Activated T-helper 17 cell treated with anti-CD3 and anti-CD28 coated beads, Interleukin-2, amount 50 U/mL, for 72 hours (primary cell): ENCODE measurements around the gene TWIST1. TPM values are rescaled to one million over a fixed set of nuclear protein-coding genes. Genes with fewer than 3 reads are reported as not detected.

Source experiments
- ATAC-seq: fragments of 150-1000 bp; cut with Tn5 transposase; replicated peaks from 2 replicates; pipeline ENCODE4 v1.10.0; 2021; ENCODE audit warnings: mild to moderate bottlenecking, moderate library complexity
- H3K27ac Mint-ChIP-seq: one replicate; pipeline ENCODE4 v1.8.0; 2022; ENCODE audit warnings: mixed read lengths
- H3K27me3 Mint-ChIP-seq: one replicate; pipeline ENCODE4 v1.8.0; 2022; ENCODE audit warnings: mixed read lengths
- H3K36me3 Mint-ChIP-seq: one replicate; pipeline ENCODE4 v1.8.0; 2022; ENCODE audit warnings: low read depth, mild to moderate bottlenecking, mixed read lengths
- H3K4me1 Mint-ChIP-seq: one replicate; pipeline ENCODE4 v1.8.0; 2022; ENCODE audit warnings: mixed read lengths
- H3K4me3 Mint-ChIP-seq: one replicate; pipeline ENCODE4 v1.8.0; 2022; ENCODE audit warnings: mild to moderate bottlenecking, mixed read lengths
- H3K9me3 Mint-ChIP-seq: one replicate; pipeline ENCODE4 v1.8.0; 2022; ENCODE audit warnings: mixed read lengths
- total RNA-seq, 2 donors: library from RNA; stranded (reverse); gene quantifications; one replicate each; pipeline ENCODE4 v1.2.3, GENCODE V29; 2022

The TWIST1 gene
- total RNA-seq, 2 donors from 2014 or later, result 1.1 to 3.1 TPM

DNA sequence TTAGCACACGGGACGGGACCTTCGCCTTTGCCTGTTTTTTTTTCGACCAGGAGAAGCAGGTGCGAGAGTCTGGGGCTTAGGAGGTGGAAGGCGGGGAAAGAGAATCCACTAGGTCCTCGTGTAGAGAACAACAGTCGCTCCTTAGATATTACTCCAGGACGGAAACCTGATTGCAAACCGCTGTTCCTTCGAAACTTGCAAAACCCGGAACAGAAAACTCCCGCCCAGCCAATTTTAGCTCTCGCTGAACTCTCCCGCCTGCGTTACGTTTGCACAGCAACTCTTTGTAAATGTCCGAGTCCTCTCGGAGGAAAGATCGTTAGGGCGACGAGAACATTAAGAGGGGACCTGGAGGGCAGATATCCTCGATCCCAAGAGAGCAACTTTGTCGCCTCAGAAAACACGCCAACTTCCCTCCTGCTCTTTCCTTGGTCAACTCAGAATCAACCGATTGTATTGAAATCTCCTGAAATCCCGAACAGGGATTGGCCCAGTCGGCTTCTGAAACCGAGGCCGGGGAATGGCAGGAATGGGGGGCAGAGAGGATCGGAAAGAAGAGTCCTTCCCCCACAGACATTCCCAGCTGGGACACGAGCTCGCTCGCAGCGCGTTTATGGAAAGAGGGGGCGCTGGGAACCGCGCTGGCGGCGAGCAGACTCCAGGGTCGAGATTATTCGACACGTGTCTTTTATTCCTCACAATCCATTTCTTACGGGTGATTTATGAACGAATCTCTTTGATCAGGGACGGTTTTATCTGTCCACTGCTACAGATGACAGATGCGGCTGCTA lies 9.9 kb downstream of the TWIST1 start:
- Mint-ChIP-seq H3K4me1 (no peaks in the 10 kb centered on the region), H3K27me3 (peaks cover 67% of the 10 kb centered on the region), H3K4me3 (no peak overlapping the region), H3K9me3 (peaks cover 10% of the 10 kb centered on the region), H3K36me3 (no peaks in the 10 kb centered on the region), H3K27ac (no peak overlapping the region)
- no peak for ATAC-seq

DNA sequence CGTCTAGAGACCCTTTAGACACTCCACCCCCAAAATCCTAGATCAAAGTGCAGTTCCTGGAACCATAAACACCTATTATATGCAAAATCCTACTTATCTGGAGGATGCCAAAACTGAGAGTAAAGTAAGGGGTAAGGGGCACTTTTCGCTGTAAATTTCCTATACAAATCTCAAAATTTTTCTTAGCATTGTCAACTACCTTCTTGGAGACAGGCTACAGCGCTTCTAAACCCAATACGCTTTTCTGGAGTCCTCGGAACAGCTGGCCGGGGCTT lies 10.4 kb downstream of the TWIST1 start:
- ATAC-seq, result no peak
- Mint-ChIP-seq H3K36me3 (no peaks in the 10 kb centered on the region), H3K27me3 (peaks cover 64% of the 10 kb centered on the region), H3K4me1 (no peaks in the 10 kb centered on the region), H3K9me3 (peaks cover 10% of the 10 kb centered on the region), H3K27ac (no peak overlapping the region), H3K4me3 (no peak overlapping the region)

DNA sequence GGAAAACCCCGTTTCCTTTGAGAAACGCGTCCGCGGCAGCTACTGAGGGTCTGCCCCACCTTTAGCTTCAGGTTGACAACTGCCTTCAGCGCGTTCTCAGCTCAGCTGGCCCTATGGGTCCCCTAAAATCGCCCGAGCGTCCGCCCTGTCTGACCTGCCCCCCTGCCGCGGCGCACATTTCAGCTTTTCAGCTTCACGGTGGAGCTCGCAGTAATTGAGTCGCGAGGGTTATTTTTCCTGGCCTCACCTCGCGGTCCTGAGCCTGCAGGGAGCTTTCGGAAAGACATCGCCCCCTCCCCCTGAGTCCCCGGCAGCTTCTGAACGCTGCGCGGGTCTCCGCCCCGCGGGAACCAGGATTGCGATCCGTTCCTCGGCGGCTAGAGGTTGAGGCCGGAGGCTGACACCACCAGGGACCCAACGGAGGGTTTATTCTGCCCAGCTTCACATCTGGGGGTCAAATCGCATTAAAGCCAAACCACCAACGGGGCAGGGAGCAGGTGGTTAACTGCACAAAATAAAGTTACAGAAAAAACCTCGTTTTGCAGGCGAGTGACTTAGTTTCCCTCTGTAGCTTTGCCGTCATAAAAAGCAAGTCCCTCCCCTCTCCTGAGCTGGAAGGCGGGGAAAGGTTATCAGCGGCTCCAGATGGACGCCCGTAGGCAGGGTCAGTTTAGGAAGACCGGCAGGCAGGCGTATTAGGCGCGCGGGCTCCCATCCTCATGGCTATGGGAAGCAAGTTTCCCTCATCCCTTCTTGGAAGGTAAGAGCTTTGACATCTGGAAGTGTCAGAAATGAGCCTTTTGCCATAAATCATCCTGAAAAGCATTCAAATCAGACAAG lies 11.0 kb downstream of the TWIST1 start:
- no peaks in the 10 kb centered on the region for H3K36me3 Mint-ChIP-seq
- peaks cover 10% of the 10 kb centered on the region for H3K9me3 Mint-ChIP-seq
- H3K27ac Mint-ChIP-seq, result no peak overlapping the region

DNA sequence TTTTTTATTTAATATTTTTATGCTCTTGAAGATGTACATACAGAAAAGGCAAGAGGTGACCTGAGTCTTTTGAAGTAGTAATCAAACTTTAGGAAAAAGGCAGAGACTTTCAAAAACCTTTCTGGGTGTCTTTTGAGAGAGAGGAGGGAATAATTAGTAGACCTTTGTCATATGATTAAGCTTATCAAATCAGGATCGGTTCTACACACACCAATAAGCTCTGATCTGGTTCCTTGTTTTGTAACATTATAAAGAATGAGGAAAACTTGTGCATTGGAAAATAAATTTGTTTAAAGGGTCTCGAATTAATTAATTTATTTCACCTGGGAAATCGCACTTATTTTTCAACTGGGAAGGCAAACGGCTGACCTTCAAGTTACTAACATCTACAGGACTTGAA lies 11.9 kb downstream of the TWIST1 start:
- peaks cover 50% of the 10 kb centered on the region for H3K27me3 Mint-ChIP-seq
- H3K4me1 Mint-ChIP-seq, result no peaks in the 10 kb centered on the region
- H3K4me3 Mint-ChIP-seq, result no peak overlapping the region
- no peaks in the 10 kb centered on the region for H3K36me3 Mint-ChIP-seq
- H3K9me3 Mint-ChIP-seq, result peaks cover 10% of the 10 kb centered on the region
- no peak overlapping the region for H3K27ac Mint-ChIP-seq
- no peak for ATAC-seq

More for the DNA sequence above, 11.0 kb downstream of the TWIST1 start:
- no peak for ATAC-seq
- Mint-ChIP-seq H3K27me3 (peaks cover 59% of the 10 kb centered on the region), H3K4me3 (no peak overlapping the region), H3K4me1 (no peaks in the 10 kb centered on the region)

DNA sequence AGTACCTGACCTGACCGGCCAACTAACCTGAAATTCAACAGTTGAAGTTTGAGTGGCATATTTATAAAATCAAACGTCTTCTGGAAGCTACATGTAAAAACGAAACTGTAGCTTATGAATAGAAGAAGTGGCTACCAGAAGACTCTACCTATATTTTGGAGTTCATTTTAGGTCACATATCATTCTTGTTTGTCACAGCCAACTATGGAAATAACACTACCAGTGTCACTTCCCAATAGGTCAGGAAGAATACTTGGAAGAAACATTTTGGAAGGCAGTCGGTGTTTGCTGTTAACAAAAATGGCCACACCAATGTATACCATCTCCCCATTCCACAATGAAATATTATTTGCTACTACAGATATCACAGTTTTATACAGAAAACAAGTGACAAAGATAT lies 12.6 kb downstream of the TWIST1 start:
- Mint-ChIP-seq H3K27me3 (peaks cover 44% of the 10 kb centered on the region), H3K4me3 (no peak overlapping the region), H3K4me1 (no peaks in the 10 kb centered on the region), H3K27ac (no peak overlapping the region), H3K36me3 (no peaks in the 10 kb centered on the region), H3K9me3 (peaks cover 6% of the 10 kb centered on the region)
- ATAC-seq, result no peak

DNA sequence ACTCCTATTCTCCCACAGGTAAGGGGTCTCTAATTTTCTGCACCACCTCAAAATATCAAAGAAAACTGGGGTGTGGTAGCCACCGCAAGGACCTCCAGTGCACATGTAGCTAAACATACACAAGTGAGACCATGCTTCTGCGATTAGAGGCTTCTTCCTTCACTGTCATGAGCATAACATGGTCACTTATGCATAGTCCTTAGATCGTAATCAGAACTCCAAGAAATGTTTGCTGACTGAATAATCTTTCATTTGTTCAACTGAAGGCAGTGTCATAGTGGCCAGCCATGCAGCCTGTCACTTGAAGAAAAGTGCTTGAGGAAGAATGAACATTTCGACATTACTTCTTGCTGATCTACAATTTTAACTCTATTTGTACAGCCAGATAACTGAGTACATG lies 14.6 kb downstream of the TWIST1 start:
- no peak for ATAC-seq
- H3K9me3 Mint-ChIP-seq, result peaks cover 9% of the 10 kb centered on the region
- H3K4me1 Mint-ChIP-seq, result no peaks in the 10 kb centered on the region
- no peak overlapping the region for H3K27ac Mint-ChIP-seq
- H3K4me3 Mint-ChIP-seq, result no peak overlapping the region
- peaks cover 25% of the 10 kb centered on the region for H3K27me3 Mint-ChIP-seq
- no peaks in the 10 kb centered on the region for H3K36me3 Mint-ChIP-seq

DNA sequence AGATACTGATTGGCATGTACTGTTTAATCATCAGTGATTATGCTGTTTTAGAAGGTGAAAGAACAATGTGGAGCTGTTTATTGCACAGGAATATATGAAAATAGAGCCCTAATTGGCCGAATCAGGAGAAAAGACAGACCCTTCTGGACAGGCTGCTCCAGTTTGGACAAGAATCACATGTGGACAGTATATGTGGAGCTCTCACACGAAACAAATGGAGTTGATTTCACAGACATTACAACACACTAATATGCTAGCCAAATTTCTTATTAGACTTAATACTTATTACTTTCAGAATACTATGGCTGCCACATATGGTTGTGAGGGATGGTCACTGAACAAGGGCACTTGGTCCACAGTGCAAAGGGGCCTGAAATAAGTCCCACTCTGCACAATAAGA lies 15.5 kb downstream of the TWIST1 start:
- peaks cover 9% of the 10 kb centered on the region for H3K9me3 Mint-ChIP-seq
- no peak overlapping the region for H3K4me3 Mint-ChIP-seq
- no peak overlapping the region for H3K27ac Mint-ChIP-seq
- H3K36me3 Mint-ChIP-seq, result no peaks in the 10 kb centered on the region
- no peak for ATAC-seq
- H3K27me3 Mint-ChIP-seq, result peaks cover 15% of the 10 kb centered on the region
- no peaks in the 10 kb centered on the region for H3K4me1 Mint-ChIP-seq

DNA sequence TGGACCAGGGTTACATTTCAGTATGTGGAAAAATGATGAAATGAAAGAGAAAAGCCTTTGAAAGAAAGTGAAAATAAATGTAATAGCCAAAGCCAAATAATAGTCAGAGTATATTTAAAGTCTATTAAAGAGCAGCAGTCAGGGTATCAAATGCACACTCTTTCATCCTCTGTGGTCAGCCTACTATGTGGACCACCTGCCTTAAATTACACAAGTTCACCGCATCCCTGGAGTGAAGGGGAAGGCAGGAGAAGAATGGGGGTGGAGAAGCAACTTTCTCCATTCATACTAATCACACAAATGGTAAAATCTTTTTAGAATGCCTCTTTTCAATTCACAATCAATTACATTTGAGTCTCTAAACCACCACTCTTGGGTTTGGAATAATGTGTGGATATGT lies 16.0 kb downstream of the TWIST1 start:
- H3K27me3 Mint-ChIP-seq, result peaks cover 13% of the 10 kb centered on the region
- no peak overlapping the region for H3K27ac Mint-ChIP-seq
- H3K9me3 Mint-ChIP-seq, result peaks cover 9% of the 10 kb centered on the region
- H3K4me1 Mint-ChIP-seq, result no peaks in the 10 kb centered on the region
- ATAC-seq, result no peak
- no peaks in the 10 kb centered on the region for H3K36me3 Mint-ChIP-seq
- H3K4me3 Mint-ChIP-seq, result no peak overlapping the region

DNA sequence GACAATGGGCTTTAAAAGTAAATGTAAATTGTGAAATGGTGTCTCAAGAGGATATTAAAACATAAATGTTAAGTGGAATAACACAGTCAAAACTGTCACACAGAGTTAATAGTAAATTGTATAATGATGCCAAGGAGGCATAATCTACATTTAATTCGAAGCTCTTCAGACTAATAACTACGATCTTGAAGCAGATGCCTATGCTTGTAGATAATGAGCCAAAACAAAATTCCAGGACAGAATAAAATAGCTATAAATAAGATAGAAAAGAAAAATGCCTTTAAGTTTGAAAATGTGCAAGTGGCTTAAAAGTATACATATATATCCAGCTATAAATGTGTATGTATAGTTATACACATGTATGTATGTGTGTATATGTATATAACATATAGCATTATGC lies 17.5 kb downstream of the TWIST1 start:
- H3K4me3 Mint-ChIP-seq, result no peak overlapping the region

DNA sequence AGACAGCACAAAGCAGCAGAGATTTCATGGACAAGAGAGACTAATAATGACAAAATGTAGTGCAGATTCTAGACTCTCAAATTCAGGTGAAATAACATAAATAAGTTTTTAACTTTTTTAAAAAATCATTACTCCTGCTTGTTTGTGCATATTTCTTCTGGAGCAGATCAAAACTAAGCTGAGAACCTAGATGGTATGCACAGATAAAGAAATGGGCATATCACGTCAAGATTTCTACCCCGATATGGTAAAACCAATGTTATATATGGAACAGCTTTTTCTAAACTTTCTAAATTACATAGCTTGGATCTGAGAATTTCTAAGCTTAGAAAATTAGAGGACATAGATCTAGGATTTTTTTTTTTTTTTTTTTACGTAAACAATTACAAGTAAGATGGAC lies 18.2 kb downstream of the TWIST1 start:
- no peak for ATAC-seq
- no peak overlapping the region for H3K27ac Mint-ChIP-seq
- H3K4me3 Mint-ChIP-seq, result no peak overlapping the region
- peaks cover 9% of the 10 kb centered on the region for H3K9me3 Mint-ChIP-seq
- H3K4me1 Mint-ChIP-seq, result no peaks in the 10 kb centered on the region
- H3K27me3 Mint-ChIP-seq, result peaks cover 6% of the 10 kb centered on the region
- H3K36me3 Mint-ChIP-seq, result no peaks in the 10 kb centered on the region

More for the DNA sequence above, 17.5 kb downstream of the TWIST1 start:
- no peaks in the 10 kb centered on the region for H3K36me3 Mint-ChIP-seq
- H3K27me3 Mint-ChIP-seq, result peaks cover 6% of the 10 kb centered on the region
- peaks cover 9% of the 10 kb centered on the region for H3K9me3 Mint-ChIP-seq
- no peaks in the 10 kb centered on the region for H3K4me1 Mint-ChIP-seq
- no peak for ATAC-seq
- H3K27ac Mint-ChIP-seq, result no peak overlapping the region

DNA sequence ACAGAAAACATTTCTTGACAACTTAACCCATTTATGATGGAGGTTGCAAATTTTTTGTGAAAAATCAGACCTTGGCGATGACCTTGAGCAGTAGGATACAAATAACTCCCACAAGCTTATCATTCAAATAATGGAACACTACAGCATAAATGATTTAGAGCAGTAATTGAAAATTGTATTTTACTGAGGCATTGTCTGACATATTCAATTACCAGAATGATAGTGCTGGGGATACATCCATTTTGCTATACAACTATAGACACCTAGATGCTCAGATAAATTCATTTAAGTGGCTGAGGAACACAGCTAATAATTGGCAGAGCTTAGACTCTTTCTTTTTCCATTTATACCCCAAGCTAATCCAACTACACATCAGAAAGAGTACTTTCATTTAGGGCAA lies 18.9 kb downstream of the TWIST1 start:
- H3K27me3 Mint-ChIP-seq, result peaks cover 6% of the 10 kb centered on the region
- H3K9me3 Mint-ChIP-seq, result peaks cover 9% of the 10 kb centered on the region
- H3K36me3 Mint-ChIP-seq, result no peaks in the 10 kb centered on the region
- no peak overlapping the region for H3K27ac Mint-ChIP-seq
- H3K4me1 Mint-ChIP-seq, result no peaks in the 10 kb centered on the region
- H3K4me3 Mint-ChIP-seq, result no peak overlapping the region
- ATAC-seq, result no peak

DNA sequence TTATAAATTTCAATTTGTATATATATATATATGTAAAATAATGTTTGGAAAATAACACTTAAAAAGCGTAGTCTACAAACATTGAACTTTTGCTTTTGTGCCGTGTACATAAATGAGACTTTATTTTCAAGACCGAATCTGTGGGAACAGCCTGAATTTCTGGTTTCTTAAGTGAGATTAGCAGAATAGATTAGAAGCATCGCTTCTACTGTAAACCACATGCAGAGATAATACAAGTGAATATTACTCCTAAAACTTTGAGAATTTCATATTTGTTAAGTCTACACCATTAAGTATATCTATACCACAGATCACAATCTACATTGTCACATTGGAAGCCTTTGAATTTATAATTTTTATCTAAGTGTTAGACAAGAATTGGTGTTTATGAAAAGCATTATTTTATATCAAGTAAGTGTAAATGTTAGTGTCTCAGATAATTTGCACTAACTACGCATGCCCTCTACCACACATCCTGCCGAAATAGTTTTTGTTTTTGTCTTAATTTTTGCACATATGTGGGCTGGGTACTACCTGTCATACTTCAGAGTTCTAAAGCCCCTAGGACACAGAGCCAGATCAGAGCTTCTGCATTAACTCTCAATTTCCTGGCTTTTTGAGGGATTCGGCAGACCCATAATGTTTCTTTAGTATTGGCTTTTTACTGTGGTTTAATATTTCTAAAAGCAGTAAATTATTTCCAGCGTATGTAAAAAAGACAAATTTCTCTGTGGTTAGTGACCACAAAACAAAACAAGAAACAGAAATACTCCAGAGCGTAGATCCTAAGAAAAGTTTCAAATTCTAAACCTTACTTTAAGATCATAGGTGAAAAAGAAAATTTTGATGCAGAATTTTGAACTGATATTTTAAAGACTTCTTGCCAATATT lies 20.0 kb downstream of the TWIST1 start:
- Mint-ChIP-seq H3K27me3 (no peaks in the 10 kb centered on the region), H3K4me3 (no peak overlapping the region), H3K36me3 (no peaks in the 10 kb centered on the region), H3K27ac (no peak overlapping the region), H3K4me1 (no peaks in the 10 kb centered on the region), H3K9me3 (peaks cover 3% of the 10 kb centered on the region)
- ATAC-seq, result no peak

DNA sequence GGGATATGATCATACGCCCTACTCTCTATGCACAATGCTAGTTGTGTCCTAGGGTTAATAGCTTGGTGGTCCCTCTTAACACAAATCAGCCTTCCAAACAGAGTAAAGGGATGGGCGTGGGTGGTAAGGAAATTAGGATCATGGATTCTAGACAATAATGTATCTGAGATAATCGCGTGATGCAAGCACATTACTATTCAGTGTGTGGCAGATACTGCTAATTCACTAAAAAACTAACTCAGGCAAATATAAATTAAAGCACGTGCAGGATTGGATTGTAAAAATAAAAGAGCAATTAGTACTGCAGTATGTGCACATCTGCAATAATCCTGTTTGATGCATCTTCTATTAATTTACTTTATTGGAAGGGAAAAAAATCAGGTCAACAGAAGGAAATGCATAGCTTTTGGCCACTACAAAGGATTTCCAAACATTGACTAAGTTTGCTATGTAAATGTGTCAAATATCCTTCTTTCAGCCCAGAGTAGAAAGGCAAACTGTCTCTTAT lies 22.0 kb downstream of the TWIST1 start:
- Mint-ChIP-seq H3K4me1 (no peaks in the 10 kb centered on the region), H3K27ac (no peak overlapping the region), H3K9me3 (peaks cover 3% of the 10 kb centered on the region), H3K27me3 (no peaks in the 10 kb centered on the region), H3K4me3 (no peak overlapping the region), H3K36me3 (no peaks in the 10 kb centered on the region)
- ATAC-seq, result no peak

DNA sequence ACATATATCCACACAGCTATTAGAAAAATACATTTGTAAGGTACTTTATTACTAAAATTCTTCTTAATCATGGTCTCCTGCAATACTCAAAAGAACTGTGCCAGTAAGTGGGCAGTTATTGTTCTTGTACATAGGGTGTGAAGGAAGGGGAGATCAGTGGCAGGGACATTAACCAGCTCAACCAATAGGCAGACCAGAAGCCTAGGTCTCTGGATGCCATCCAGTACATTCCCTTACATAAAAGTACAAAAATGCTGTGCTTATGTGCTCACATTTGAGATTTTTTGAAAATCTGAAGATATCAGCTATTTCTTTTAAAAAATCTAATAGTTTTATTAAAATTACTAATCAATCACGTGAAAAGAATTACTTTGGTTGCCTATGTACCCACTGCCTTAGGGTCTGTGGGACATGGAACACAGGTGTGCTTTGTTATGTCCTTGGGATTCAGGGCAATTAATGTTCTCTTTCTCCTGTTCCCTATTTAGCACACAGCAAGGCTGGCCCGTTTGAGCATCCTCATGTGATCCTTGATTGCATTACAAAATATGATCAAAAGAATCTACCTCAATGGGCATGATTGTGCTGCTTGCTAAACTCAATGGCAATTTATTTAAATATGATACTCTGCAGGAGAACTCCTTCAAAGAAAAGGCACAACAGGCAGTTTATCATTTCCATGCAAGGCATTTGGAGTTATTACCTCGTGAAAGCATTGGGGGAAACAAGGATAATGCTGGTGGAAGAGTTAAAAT lies 22.7 kb downstream of the TWIST1 start:
- no peaks in the 10 kb centered on the region for H3K4me1 Mint-ChIP-seq
- H3K27me3 Mint-ChIP-seq, result no peaks in the 10 kb centered on the region
- H3K27ac Mint-ChIP-seq, result no peak overlapping the region
- peaks cover 3% of the 10 kb centered on the region for H3K9me3 Mint-ChIP-seq
- ATAC-seq, result no peak
- H3K4me3 Mint-ChIP-seq, result no peak overlapping the region
- H3K36me3 Mint-ChIP-seq, result no peaks in the 10 kb centered on the region
